Jurkat, Clone E6-1 (cell line): ENCODE results near the gene ALK.

Experiments used
- DNase-seq: peaks from one replicate; pipeline ENCODE4 v3.0.0-alpha.2; 2011; ENCODE audit warnings: low read depth, low spot score
- H3K4me3 ChIP-seq: 2 replicates; pipeline ENCODE4 v1.5.1; 2011; ENCODE audit warnings: mild to moderate bottlenecking, low read length, control low read depth, moderate library complexity

The ALK gene

DNA sequence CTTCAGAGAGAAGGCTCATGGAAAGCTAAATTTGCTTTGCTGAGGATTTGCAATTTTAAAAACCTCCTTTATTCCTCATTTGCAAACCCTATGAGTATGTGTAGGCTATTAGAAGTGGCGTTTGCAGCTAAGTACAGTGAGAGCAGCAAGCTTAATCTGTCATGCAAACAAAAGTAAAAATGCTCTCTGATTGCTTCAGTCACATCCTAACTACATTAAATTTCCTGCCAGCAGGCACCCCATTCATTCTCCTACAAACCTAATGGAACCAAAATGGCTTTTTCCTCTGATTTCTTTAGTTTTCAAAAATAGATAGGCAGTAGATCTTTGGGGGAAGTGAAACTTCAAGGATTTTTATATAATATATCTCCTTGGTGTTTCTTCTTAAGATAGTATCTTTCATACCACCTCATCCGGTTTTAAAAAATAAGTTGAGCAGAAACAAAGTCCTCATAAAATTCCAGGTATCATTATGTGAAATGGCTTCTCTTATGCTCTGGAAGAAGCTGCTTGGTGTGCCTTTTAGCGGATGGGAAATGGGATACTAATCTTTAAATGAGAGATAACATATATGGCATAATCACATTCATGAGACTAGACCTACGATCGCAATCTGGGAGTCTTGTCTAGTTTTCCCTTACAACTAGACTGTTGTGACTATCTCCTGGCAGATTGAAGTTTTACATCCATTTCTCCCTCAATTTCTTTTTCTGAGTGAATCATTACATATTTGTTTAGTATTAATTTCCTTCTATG, 757.1 kb downstream of the ALK start:
- H3K4me3 ChIP-seq, result no peak overlapping the region
- DNase-seq, result no peak

DNA sequence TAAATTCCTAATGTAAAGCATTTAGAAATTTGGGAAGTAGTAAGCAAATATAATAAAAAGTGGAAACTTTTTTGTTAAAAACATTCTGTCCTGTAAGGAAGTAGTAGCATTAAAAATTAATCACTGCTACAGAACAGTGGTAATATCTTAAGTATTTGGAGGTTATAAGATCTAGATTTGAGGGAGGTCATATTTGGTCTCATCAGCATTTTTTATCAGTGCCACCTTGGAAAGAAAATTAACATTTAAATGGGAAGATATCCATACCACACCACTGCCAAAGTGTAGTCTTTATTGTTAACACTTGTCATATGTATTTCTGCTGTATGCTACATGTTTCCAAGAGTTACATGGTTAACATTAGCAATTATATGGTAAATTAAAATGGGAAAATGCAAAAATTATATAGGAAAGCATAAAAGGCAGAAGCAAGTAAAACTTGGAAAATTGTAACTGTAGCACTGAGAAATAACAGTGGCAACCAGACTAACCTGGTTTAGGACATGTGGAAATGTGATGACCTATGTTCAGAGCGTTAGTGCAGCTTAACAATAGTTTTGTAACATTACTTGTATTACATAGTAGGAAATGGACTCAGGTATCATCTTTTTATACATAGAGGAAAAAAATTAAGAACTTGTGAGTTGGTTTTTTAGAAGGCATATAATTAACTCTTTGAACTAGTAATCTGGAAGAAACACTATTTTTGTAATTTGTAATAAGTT, 759.0 kb downstream of the ALK start:
- DNase-seq, result no peak
- no peak overlapping the region for H3K4me3 ChIP-seq

GRCh38 chr2:29160184-29160583, 761.2 kb downstream of the ALK start:
- DNase-seq, result no peak
- no peak overlapping the region for H3K4me3 ChIP-seq

DNA sequence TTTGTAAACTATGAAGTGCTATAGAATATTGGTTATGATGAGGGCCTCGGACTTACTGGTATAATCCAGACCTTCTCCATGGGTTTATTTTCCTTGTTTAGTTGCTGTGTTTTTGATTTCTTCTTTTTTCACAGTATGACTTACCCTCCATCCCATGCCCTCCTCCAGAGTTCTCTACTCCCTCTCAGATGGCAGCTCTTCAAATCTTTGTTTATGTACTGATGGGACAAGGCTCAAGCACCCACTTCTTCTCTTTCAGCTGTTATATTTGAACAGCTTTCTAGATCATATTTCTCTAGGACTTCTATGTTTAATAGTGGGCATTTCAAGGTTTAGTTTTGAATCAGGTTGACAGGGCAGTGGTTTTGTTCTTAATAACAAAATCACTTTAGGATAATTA, 762.3 kb downstream of the ALK start:
- H3K4me3 ChIP-seq, result no peak overlapping the region
- no peak for DNase-seq

DNA sequence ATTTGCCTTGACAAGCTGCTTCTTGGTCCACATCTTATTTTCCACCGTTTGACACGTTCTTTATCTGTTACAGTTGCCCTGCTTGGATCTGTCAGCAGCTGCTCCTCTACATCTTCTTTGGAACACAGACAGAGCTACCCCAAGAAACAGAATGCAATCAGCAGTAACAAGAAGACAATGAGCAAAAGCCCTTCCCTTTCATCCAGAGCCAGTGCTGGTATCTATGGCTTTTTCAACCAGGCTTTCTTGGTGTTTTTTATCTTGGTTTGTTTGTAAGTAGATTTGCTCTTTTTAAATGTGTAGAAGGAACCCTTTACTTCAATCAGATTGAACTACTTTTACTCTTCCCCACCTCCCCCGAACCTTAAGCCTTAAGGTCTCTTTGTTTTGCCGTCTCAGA, 764.3 kb downstream of the ALK start:
- H3K4me3 ChIP-seq, result no peak overlapping the region
- DNase-seq, result no peak

DNA sequence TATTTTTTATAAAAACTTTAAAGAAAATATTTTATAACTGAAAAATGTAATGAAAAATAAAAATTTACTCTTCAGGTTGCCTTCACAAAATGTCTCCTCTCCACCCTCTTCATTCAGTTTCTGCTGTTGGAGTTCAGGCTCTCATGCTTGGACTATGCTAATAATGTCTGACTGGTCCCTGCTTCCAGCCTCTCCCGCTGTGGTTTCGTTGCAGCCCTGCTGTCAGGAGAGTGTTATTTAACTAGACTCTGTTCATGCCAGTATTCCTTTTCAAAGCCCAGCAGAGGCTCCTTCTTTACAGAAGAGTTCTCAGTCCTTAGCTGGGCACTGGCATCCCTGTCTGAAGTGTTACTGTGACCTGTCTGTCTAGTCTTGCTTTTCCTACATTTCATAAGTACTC, 765.8 kb downstream of the ALK start:
- no peak for DNase-seq
- H3K4me3 ChIP-seq, result no peak overlapping the region

- no peak overlapping the region for H3K4me3 ChIP-seq
- no peak for DNase-seq
Observed at GRCh38 chr2:29154610-29155009, 766.8 kb downstream of the ALK start.

- DNase-seq, result no peak
- H3K4me3 ChIP-seq, result no peak overlapping the region
Observed at GRCh38 chr2:29147963-29148362, 773.4 kb downstream of the ALK start.

- DNase-seq, result no peak
Observed at GRCh38 chr2:29146197-29146596, 775.2 kb downstream of the ALK start.

DNA sequence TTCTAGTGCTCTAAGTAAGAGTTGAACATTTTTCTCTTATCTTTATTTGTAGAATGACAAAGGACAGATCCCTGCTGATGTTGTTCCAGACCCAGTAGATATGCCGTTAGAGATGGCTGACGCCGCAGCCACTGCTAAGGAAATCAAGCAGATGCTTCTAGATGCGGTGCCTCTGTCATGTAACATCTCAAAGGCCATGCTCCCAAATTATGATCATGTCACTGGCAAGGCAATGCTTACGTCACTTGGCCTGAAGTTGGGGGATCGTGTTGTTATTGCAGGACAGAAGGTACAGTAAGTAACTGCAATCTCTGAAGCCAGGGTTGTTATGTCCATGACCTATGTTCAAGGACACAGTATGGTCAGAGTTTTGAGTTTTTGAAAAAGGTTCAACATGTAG, 777.7 kb downstream of the ALK start:
- H3K4me3 ChIP-seq, result no peak overlapping the region
- DNase-seq, result no peak

More at GRCh38 chr2:29146197-29146596, 775.2 kb downstream of the ALK start:
- no peak overlapping the region for H3K4me3 ChIP-seq
